ENCODE data around the gene XRCC1. TPM values are rescaled to one million over a fixed set of nuclear protein-coding genes. Genes with fewer than 3 reads are reported as not detected.

Gene XRCC1
- 10 to 100 TPM; 12.3 to 23.8 (median 18.6) TPM for total RNA-seq

- H3K27me3 ChIP-seq: no peaks in the 10 kb centered on the region
- 0% methylated on average over 35 to 37 of the region's 51 CpGs for WGBS, 2 donors
- H3K27ac ChIP-seq: peak within 1 kb of the TSS; percentile 85 to 97 (median 90)
- DNase-seq: peak; percentile 83
- H3K4me3 ChIP-seq: peak within 1 kb of the TSS; percentile 52 to 92 (median 78)
- H3K36me3 ChIP-seq: peaks cover 0 to 21% (median 0%) of the 10 kb centered on the region in 3 donors
- intact Hi-C loops (cut with DNase I): no loop called here
- TF ChIP-seq POLR2A (IDR thresholded peaks at IDR 0.05) (peak in 2 of 4 donors; percentile 12 to 58), CTCF (IDR thresholded peaks at IDR 0.05) (peak in 1 of 6 experiments; percentile 7)
- peaks cover 14 to 47% (median 24%) of the 10 kb centered on the region in 3 donors for H3K4me1 ChIP-seq
- H3K9me3 ChIP-seq: no peaks in the 10 kb centered on the region
Observed at GRCh38 chr19:43575156-43575950, at the start of gene XRCC1, which contains the start of gene PINLYP. Gene XRCC1 (minus strand): TSS chr19:43575527. CDS start chr19:43575458, 69 bp downstream. Gene PINLYP (plus strand): TSS chr19:43575801. CDS start chr19:43577192, 1,391 bp downstream.

GRCh38 chr19:43624933-43625332, 49.6 kb upstream of the XRCC1 start:
- Histone ChIP-seq H3K27ac (peak overlapping the region in 2 of 4 donors; percentile 34 to 59), H3K9me3 (no peaks in the 10 kb centered on the region), H3K36me3 (no peaks in the 10 kb centered on the region), H3K4me1 (peaks cover 3 to 32% (median 7%) of the 10 kb centered on the region in 3 donors), H3K4me3 (no peak overlapping the region), H3K27me3 (no peaks in the 10 kb centered on the region)
- TF ChIP-seq CTCF (IDR thresholded peaks at IDR 0.05): peak in 3 of 6 experiments; percentile 29 to 38 (median 31)
- TF ChIP-seq POLR2A (IDR thresholded peaks at IDR 0.05): no peak
- WGBS, 2 donors: 0 to 16% methylated on average over 1 to 9 of the region's 30 CpGs
- intact Hi-C loops (cut with DNase I): no loop called here
- DNase-seq: peak; percentile 10

- no peak for TF ChIP-seq POLR2A (IDR thresholded peaks at IDR 0.05)
- TF ChIP-seq CTCF (IDR thresholded peaks at IDR 0.05): no peak
- 82 to 84% methylated on average over 23 to 35 of the region's 35 CpGs for WGBS, 2 donors
- Histone ChIP-seq H3K9me3 (no peaks in the 10 kb centered on the region), H3K4me3 (no peak overlapping the region), H3K4me1 (peaks cover 5 to 36% (median 7%) of the 10 kb centered on the region in 3 donors), H3K27ac (peak overlapping the region in 1 of 4 donors; percentile 34), H3K36me3 (no peaks in the 10 kb centered on the region), H3K27me3 (no peaks in the 10 kb centered on the region)
- intact Hi-C loops (cut with DNase I): no loop called here
- DNase-seq: no peak
Observed at GRCh38 chr19:43623889-43624670, 48.8 kb upstream of the XRCC1 start.

GRCh38 chr19:43622956-43623355, 47.6 kb upstream of the XRCC1 start:
- Histone ChIP-seq H3K27ac (no peak overlapping the region), H3K27me3 (no peaks in the 10 kb centered on the region), H3K4me3 (no peak overlapping the region), H3K9me3 (no peaks in the 10 kb centered on the region), H3K4me1 (peaks cover 11 to 46% (median 15%) of the 10 kb centered on the region in 3 donors), H3K36me3 (no peaks in the 10 kb centered on the region)
- no peak for DNase-seq
- intact Hi-C loops (cut with DNase I): no loop called here
- WGBS, 2 donors: no CpG with 5 or more reads among the region's 1 CpG
- TF ChIP-seq CTCF (IDR thresholded peaks at IDR 0.05) (no peak), POLR2A (IDR thresholded peaks at IDR 0.05) (no peak)

All from esophagus squamous epithelium (tissue), 5 donors.